K562 (cell line): Measurements from ENCODE around the gene DCHS2. TPM values are rescaled to one million over a fixed set of nuclear protein-coding genes. Genes with fewer than 3 reads are reported as not detected.

Source experiments
- BRD9 ChIP-seq: fragments of 450-650 bp; IDR thresholded peaks from 2 replicates; pipeline ENCODE4 v1.6.1; 2018; ENCODE audit warnings: low read depth; ENCODE audit not compliant: partially characterized antibody
- CCNT2 ChIP-seq: IDR thresholded peaks from 2 replicates; pipeline ENCODE4 v1.6.1; 2011; ENCODE audit warnings: borderline replicate concordance, low read depth, mild to moderate bottlenecking, moderate library complexity, mixed read lengths, low read length; ENCODE audit not compliant: insufficient read length; ENCODE audit errors: extremely low read depth
- LEF1 ChIP-seq: fragments of 450-650 bp; IDR thresholded peaks from 2 replicates; pipeline ENCODE4 v1.6.1; 2016; ENCODE audit warnings: mild to moderate bottlenecking
- NEUROD1 ChIP-seq: fragments of 150-350 bp; IDR thresholded peaks from 2 replicates; pipeline ENCODE4 v1.6.1; 2014; ENCODE audit warnings: borderline replicate concordance, low read length, low read depth; ENCODE audit not compliant: partially characterized antibody
- PML ChIP-seq: IDR thresholded peaks from 2 replicates; pipeline ENCODE4 v1.6.1; 2012; ENCODE audit warnings: low read length, inconsistent platforms
- RBM39 ChIP-seq: fragments of 200-400 bp; formaldehyde crosslinking; optimal IDR thresholded peaks from 2 replicates; pipeline ENCODE3; 2018; ENCODE audit warnings: low read depth, low read length
- TAL1 ChIP-seq: fragments of 450-650 bp; IDR thresholded peaks from 2 replicates; pipeline ENCODE4 v1.6.1; 2016; ENCODE audit warnings: mild to moderate bottlenecking
- ZEB2 ChIP-seq: fragments of 450-650 bp; IDR thresholded peaks from 2 replicates; pipeline ENCODE4 v1.6.1; 2016
- polyA plus RNA-seq, 8 experiments: library from polyadenylated mRNA; depleted of rRNA in 4 of 8; stranded (reverse) in 5 of 8; unstranded in 3 of 8; fragments of >200 nt; fragmentation: Nextera tagmentation in 2 of 8; fragmentation: Illumina TruSeq in 1 of 8; extraction: Ambion mirVana in 2 of 8; extraction: Trizol in 1 of 8; gene quantifications; 2 replicates each; pipeline versions ENCODE4 v1.2.1 to v1.2.3, GENCODE V29; 2011 to 2014; ENCODE audit warnings: inconsistent platforms in 1 of 8, missing spikeins in 1 of 8
- total RNA-seq, 7 experiments: library from RNA; depleted of rRNA in 6 of 7; stranded (reverse); fragments of >200 nt in 6 of 7; fragmentation: Illumina TruSeq in 2 of 7; extraction: Trizol in 2 of 7; gene quantifications; 2 replicates each; pipeline versions ENCODE4 v1.2.1 to v1.2.3, GENCODE V29; 2011 to 2021; ENCODE audit warnings: low replicate concordance in 1 of 7
- TF ChIP-seq, protein P1 (sequence below), 2 experiments: fragments of 450-650 bp; IDR thresholded peaks; 2 replicates each; pipeline ENCODE4 v1.6.1; 2016; ENCODE audit warnings: mild to moderate bottlenecking in 2 of 2, borderline replicate concordance in 1 of 2, low read depth in 1 of 2, moderate library complexity in 1 of 2
- TF ChIP-seq, protein P2 (sequence below), 2 experiments: fragments of 450-650 bp in 1 of 2; sonication (generic) in 1 of 2; formaldehyde crosslinking in 1 of 2; IDR thresholded peaks in 1 of 2; conservative IDR thresholded peaks in 1 of 2; 2 replicates each; pipeline versions ENCODE4 v1.6.1 to v1.8.1; 2016 to 2023; ENCODE audit warnings: mild to moderate bottlenecking in 2 of 2, moderate library complexity in 2 of 2, inconsistent platforms in 1 of 2, missing genetic modification reagents in 1 of 2
- TF ChIP-seq, protein P3 (sequence below): fragments of 250-450 bp; sonication (Bioruptor Pico); IDR thresholded peaks from 2 replicates; pipeline ENCODE4 v1.4.0; 2020
- TF ChIP-seq, protein P4 (sequence below): fragments of 450-650 bp; IDR thresholded peaks from 2 replicates; pipeline ENCODE4 v1.6.1; 2016; ENCODE audit warnings: mild to moderate bottlenecking

DCHS2 gene
- total and polyA plus RNA-seq, 9 of the 15 experiments (the other 6 are each of a cell fraction or from before 2014, with no cell fraction given) = 0.49 to 7.1 (median 5.3) TPM

DNA sequence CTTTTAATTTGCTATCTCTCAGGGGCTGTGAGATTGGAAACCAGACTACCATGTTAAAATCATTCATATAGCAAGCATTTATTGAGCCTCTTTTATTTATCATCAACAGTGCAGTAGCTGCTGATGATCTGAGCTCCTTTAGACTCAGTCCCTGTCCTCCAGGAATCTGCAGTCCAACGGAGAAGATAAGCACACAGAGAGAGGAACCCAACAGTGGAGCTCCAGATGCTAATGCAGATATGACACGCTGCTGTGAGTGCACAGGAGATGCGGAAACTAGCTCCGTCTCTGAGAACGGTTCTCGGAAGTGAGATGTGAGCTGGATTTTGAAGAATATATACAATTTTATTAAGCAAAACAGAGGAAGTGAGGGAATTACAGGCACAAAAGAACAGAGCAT lies 35.4 kb downstream of the DCHS2 start (continued):
- TF ChIP-seq, protein P1, sequence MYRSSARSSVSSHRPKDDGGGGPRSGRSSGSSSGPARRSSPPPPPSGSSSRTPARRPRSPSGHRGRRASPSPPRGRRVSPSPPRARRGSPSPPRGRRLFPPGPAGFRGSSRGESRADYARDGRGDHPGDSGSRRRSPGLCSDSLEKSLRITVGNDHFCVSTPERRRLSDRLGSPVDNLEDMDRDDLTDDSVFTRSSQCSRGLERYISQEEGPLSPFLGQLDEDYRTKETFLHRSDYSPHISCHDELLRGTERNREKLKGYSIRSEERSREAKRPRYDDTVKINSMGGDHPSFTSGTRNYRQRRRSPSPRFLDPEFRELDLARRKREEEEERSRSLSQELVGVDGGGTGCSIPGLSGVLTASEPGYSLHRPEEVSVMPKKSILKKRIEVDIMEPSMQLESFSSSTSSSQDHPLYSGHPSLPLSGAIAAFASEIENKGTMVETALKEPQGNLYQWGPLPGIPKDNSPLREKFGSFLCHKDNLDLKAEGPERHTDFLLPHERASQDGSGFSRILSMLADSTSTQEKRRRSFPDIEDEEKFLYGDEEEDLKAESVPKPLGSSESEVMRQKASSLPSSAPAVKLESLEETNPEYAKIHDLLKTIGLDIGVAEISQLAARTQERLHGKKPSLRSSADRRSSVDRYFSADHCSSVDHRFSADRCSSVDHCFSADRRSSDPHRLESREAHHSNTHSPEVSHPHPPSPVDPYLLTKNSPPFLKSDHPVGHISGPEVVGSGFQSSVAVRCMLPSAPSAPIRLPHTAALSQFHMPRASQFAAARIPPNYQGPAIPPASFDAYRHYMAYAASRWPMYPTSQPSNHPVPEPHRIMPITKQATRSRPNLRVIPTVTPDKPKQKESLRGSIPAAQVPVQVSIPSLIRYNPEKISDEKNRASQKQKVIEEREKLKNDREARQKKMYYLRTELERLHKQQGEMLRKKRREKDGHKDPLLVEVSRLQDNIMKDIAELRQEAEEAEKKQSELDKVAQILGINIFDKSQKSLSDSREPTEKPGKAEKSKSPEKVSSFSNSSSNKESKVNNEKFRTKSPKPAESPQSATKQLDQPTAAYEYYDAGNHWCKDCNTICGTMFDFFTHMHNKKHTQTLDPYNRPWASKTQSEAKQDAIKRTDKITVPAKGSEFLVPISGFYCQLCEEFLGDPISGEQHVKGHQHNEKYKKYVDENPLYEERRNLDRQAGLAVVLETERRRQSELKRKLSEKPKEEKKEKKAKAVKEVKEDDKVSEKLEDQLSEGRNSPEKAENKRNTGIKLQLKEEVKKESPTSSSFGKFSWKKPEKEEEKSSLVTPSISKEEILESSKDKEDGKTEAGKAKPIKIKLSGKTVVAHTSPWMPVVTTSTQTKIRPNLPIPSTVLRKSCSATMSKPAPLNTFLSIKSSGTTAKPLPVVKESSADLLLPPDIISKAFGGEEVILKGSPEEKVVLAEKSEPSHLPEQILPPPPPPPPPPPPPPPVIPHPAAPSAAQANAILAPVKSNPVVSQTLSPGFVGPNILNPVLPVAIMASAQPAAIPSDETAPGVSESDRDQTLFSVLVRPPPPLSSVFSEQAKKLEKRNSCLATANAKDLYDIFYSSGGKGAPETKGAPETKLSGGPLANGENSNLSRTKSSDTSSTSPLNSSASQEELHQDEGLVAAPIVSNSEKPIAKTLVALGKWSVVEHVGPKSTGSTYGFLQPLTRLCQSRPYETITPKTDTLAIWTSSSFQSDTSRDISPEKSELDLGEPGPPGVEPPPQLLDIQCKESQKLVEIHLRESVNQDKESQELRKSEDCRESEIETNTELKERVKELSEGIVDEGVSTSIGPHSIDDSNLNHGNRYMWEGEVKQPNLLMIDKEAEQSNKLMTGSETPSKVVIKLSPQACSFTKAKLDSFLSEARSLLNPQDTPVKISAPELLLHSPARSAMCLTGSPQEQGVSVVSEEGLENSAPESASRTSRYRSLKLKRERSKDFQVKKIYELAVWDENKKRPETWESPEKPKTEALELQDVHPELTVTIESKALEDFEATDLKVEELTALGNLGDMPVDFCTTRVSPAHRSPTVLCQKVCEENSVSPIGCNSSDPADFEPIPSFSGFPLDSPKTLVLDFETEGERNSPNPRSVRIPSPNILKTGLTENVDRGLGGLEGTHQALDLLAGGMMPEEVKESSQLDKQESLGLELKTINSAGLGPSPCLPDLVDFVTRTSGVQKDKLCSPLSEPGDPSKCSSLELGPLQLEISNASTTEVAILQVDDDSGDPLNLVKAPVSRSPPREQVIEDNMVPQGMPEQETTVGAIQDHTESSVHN (IDR thresholded peaks at IDR 0.05; ENCODE audit: borderline replicate concordance in 1 of 2, low read depth in 1 of 2) = 0 out of 4 replicates have a peak, but pooled peaks of 1 of the 2 experiments have one; percentile 72
- TF ChIP-seq, protein P2, sequence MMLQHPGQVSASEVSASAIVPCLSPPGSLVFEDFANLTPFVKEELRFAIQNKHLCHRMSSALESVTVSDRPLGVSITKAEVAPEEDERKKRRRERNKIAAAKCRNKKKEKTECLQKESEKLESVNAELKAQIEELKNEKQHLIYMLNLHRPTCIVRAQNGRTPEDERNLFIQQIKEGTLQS (IDR thresholded peaks at IDR 0.05) = peak; percentile 34; the same call in 1 of the 2 replicates
- TF ChIP-seq, protein P2 (CRISPR knock-in tag; conservative IDR thresholded peaks at IDR 0.05) = 0 out of 2 replicates have a peak, but pooled peaks have one; percentile 42
- peak; percentile 82 for TF ChIP-seq ZEB2
- TF ChIP-seq TAL1 = peak; percentile 97
- peak; percentile 62 for TF ChIP-seq NEUROD1
- no peak for TF ChIP-seq BRD9
- peak; percentile 74 for TF ChIP-seq CCNT2
- TF ChIP-seq, protein P3, sequence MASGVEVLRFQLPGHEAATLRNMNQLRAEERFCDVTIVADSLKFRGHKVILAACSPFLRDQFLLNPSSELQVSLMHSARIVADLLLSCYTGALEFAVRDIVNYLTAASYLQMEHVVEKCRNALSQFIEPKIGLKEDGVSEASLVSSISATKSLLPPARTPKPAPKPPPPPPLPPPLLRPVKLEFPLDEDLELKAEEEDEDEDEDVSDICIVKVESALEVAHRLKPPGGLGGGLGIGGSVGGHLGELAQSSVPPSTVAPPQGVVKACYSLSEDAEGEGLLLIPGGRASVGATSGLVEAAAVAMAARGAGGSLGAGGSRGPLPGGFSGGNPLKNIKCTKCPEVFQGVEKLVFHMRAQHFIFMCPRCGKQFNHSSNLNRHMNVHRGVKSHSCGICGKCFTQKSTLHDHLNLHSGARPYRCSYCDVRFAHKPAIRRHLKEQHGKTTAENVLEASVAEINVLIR = peak; percentile 41; the same call in 1 of the 2 replicates
- peak; percentile 88 for TF ChIP-seq LEF1
- peak; percentile 97 for TF ChIP-seq PML
- no peak for TF ChIP-seq RBM39
- TF ChIP-seq, protein P4, sequence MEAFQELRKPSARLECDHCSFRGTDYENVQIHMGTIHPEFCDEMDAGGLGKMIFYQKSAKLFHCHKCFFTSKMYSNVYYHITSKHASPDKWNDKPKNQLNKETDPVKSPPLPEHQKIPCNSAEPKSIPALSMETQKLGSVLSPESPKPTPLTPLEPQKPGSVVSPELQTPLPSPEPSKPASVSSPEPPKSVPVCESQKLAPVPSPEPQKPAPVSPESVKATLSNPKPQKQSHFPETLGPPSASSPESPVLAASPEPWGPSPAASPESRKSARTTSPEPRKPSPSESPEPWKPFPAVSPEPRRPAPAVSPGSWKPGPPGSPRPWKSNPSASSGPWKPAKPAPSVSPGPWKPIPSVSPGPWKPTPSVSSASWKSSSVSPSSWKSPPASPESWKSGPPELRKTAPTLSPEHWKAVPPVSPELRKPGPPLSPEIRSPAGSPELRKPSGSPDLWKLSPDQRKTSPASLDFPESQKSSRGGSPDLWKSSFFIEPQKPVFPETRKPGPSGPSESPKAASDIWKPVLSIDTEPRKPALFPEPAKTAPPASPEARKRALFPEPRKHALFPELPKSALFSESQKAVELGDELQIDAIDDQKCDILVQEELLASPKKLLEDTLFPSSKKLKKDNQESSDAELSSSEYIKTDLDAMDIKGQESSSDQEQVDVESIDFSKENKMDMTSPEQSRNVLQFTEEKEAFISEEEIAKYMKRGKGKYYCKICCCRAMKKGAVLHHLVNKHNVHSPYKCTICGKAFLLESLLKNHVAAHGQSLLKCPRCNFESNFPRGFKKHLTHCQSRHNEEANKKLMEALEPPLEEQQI = peak; percentile 81
